ENCODE data around the gene PIK3AP1.

Gene PIK3AP1

DNA sequence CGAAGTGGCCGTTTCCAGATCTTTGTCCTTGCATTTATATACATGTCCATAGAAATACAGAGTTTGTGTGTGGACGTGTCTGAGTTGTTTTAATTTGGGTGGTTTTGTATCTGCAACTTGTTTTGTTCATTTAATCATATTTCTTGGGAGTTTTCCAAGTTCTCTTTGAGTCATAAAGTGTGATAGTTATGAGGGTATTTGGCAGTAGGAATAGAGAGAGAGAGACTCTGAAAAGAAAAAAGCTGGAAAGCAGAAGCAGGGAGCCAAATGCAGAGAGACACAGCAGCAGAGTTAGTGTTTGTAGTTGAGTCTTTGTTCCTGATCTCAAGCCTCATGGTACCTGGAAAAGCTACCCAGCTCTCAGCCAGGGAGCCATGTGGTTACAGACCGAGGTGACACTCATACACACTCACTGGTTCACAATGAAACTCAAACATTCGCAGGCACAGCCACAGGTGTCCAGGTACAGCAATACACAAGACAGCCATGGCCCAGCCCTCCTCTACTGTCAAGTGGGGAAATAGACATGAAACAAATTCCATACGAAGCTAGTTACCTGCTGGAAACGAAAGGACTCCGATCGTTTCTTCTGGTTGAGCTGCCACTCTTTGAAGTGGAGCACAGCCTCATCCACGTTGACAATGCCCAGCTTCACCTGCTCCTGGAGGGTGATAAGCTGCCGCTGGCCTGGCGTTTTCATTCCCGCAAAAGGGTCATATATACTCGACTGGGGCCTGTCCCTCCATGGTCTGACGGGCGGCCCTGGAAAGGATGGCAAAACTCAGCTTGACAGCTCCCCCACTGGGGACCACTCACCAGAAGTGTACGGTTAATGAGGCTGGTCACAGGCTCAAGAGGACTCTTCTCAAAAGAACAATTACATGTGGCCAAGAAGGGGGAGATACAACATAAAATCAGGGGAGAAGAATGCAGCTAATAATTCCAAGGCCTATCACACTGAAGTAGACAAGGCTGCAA lies 100.2 kb downstream of the PIK3AP1 start:
- TF ChIP-seq, protein P1, sequence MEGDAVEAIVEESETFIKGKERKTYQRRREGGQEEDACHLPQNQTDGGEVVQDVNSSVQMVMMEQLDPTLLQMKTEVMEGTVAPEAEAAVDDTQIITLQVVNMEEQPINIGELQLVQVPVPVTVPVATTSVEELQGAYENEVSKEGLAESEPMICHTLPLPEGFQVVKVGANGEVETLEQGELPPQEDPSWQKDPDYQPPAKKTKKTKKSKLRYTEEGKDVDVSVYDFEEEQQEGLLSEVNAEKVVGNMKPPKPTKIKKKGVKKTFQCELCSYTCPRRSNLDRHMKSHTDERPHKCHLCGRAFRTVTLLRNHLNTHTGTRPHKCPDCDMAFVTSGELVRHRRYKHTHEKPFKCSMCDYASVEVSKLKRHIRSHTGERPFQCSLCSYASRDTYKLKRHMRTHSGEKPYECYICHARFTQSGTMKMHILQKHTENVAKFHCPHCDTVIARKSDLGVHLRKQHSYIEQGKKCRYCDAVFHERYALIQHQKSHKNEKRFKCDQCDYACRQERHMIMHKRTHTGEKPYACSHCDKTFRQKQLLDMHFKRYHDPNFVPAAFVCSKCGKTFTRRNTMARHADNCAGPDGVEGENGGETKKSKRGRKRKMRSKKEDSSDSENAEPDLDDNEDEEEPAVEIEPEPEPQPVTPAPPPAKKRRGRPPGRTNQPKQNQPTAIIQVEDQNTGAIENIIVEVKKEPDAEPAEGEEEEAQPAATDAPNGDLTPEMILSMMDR (conservative IDR thresholded peaks at IDR 0.05; ENCODE audit: low read length), result no peak
- no peak for DNase-seq (ENCODE audit: low read depth)
- H3K4me3 ChIP-seq (ENCODE audit: low read length), result no peak overlapping the region

DNA sequence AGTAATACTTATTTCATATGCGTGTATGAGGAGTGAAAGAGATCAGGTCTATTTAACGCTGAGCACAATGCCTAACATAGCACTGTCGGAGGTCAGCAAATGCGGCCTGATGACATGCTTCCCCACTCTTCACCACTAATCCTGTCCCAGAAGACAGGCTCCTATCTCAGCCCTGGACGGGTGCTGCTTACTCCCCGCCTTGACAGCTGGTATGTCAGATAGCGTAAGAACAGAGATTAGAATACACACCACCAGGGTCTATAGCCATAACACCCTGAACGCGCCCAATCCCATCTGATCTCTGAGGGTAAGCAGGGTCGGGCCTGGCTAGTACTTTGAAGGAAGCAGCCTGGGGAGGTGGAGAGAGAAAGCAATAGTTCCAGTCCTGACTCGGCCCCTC lies 101.2 kb downstream of the PIK3AP1 start:
- H3K4me3 ChIP-seq (ENCODE audit: low read length), result no peak overlapping the region
- no peak for DNase-seq (ENCODE audit: low read depth)
- TF ChIP-seq, protein P1 (conservative IDR thresholded peaks at IDR 0.05; ENCODE audit: low read length), result no peak

- DNase-seq (ENCODE audit: low read depth), result peak; percentile 51
- TF ChIP-seq, protein P1 (conservative IDR thresholded peaks at IDR 0.05; ENCODE audit: low read length), result no peak
- no peak overlapping the region for H3K4me3 ChIP-seq (ENCODE audit: low read length)
Measured at GRCh38 chr10:96618653-96619052, 101.7 kb downstream of the PIK3AP1 start.

DNA sequence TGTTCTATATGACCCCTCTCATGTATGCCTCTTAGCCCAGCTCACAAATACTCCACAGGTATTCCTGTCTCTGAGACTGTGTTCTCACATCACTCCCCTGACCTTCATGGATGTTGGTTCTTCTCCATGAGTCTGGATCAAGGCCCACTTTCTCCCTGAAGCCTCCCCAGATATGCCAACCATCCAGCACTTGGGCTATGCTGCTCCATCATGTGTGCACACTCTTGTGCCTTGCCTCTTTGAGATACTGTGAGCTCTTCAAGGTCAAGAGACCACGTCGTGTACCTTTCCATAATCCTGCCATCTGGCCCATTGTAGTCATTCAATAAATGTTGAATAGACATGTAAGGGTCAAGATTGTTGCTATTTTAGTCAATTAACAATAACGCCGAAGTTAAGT lies 103.4 kb downstream of the PIK3AP1 start:
- TF ChIP-seq, protein P1 (conservative IDR thresholded peaks at IDR 0.05; ENCODE audit: low read length), result no peak
- no peak overlapping the region for H3K4me3 ChIP-seq (ENCODE audit: low read length)
- DNase-seq (ENCODE audit: low read depth), result no peak

DNA sequence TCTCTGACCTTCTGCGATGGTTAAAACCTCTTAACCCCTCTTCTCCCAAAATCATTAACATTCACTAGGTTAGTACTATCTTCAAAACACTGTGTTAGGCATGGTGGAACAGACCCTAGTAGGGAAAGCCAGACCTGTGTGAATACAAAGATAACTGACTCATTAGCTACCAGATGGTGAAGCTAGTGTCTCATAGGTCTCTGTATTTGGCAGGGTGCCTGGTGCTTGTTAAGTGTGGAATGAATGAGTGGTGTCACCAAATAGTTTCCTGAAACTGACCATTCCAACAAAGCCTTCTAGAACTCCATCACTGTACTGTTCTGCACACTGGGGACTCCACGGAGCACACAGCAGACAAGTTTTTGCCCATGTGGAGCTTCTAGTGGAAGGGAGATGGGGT lies 105.8 kb downstream of the PIK3AP1 start:
- H3K4me3 ChIP-seq (ENCODE audit: low read length), result no peak overlapping the region
- TF ChIP-seq, protein P1 (conservative IDR thresholded peaks at IDR 0.05; ENCODE audit: low read length), result 0 out of 2 replicates have a peak, but pooled peaks have one; percentile 6
- peak; percentile 91 for DNase-seq (ENCODE audit: low read depth)

DNA sequence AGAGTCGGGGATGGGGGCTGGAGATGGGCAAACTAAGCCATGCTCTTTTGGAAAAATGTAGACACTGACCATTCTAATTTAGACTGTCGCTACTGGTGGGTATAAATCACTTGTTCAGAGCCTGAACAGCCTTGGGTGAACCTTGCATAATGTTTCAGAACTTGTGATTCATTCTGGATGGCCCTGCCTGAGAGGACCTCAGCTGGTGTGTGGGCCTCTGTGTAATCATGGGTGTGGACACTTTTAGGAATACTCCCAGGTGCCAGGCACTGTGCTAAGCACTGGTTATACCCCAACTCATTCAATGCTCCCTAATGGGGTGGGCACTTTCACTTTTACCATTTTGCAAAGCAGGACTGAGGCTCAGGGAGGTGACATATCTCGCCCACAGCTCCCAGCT lies 106.7 kb downstream of the PIK3AP1 start:
- TF ChIP-seq, protein P1 (conservative IDR thresholded peaks at IDR 0.05; ENCODE audit: low read length), result no peak
- DNase-seq (ENCODE audit: low read depth), result peak; percentile 47

More for the DNA sequence above, 106.7 kb downstream of the PIK3AP1 start:
- no peak overlapping the region for H3K4me3 ChIP-seq (ENCODE audit: low read length)

All from AG10803 (cell line).